SH-SY5Y (cell line): ENCODE data around the gene ATRN.

Experiments used
- GATA2 ChIP-seq: IDR thresholded peaks from 2 replicates; pipeline ENCODE4 v1.6.1; 2011; ENCODE audit warnings: mild to moderate bottlenecking, low read depth, low read length
- GATA3 ChIP-seq: IDR thresholded peaks from 2 replicates; pipeline ENCODE4 v1.6.1; 2011; ENCODE audit warnings: low read depth, mild to moderate bottlenecking, low read length, moderate library complexity

Gene ATRN

GRCh38 chr20:3572151-3572550 is 101.3 kb downstream of the ATRN start:
- TF ChIP-seq GATA2, result no peak
- TF ChIP-seq GATA3, result no peak

GRCh38 chr20:3576363-3576762 is 105.5 kb downstream of the ATRN start:
- no peak for TF ChIP-seq GATA2
- TF ChIP-seq GATA3, result no peak

- TF ChIP-seq GATA3 (no peak), GATA2 (no peak)
Observed at GRCh38 chr20:3577366-3577765, 106.5 kb downstream of the ATRN start.

GRCh38 chr20:3580412-3580811 is 109.6 kb downstream of the ATRN start:
- TF ChIP-seq GATA2 (no peak), GATA3 (no peak)

GRCh38 chr20:3583765-3584164 is 112.9 kb downstream of the ATRN start:
- no peak for TF ChIP-seq GATA2
- TF ChIP-seq GATA3, result no peak

GRCh38 chr20:3586093-3586492 is 115.3 kb downstream of the ATRN start:
- TF ChIP-seq GATA3, result no peak
- no peak for TF ChIP-seq GATA2

- TF ChIP-seq GATA2, result no peak
- TF ChIP-seq GATA3, result no peak
Observed at GRCh38 chr20:3590164-3590563, 119.3 kb downstream of the ATRN start.

- TF ChIP-seq GATA3 (no peak), GATA2 (no peak)
Observed at GRCh38 chr20:3592931-3593330, 122.1 kb downstream of the ATRN start.

GRCh38 chr20:3595541-3595940 is 124.7 kb downstream of the ATRN start:
- TF ChIP-seq GATA3, result no peak
- TF ChIP-seq GATA2, result no peak

- TF ChIP-seq GATA3, result no peak
- TF ChIP-seq GATA2, result no peak
Observed at GRCh38 chr20:3603108-3603507, 132.3 kb downstream of the ATRN start.

- TF ChIP-seq GATA2 (no peak), GATA3 (no peak)
Observed at GRCh38 chr20:3606021-3606420, 135.2 kb downstream of the ATRN start.

- TF ChIP-seq GATA2, result no peak
- TF ChIP-seq GATA3, result no peak
Observed at GRCh38 chr20:3611901-3612300, 141.1 kb downstream of the ATRN start.

GRCh38 chr20:3612795-3613572 is 142.2 kb downstream of the ATRN start:
- TF ChIP-seq GATA2 (no peak), GATA3 (no peak)

- TF ChIP-seq GATA2 (no peak), GATA3 (no peak)
Observed at GRCh38 chr20:3613821-3614440, 143.1 kb downstream of the ATRN start.

GRCh38 chr20:3614466-3614865 is 143.6 kb downstream of the ATRN start:
- TF ChIP-seq GATA3 (no peak), GATA2 (no peak)
